ENCODE results near the gene ADGRB3.

- TF ChIP-seq CTCF (IDR thresholded peaks at IDR 0.05) (no peak), EZH2phosphoT487 (IDR thresholded peaks at IDR 0.05) (no peak), EZH2 (IDR thresholded peaks at IDR 0.05) (no peak)
Observed at GRCh38 chr6:69423785-69424184, 788.7 kb downstream of the ADGRB3 start.

All from neural progenitor cell (in vitro differentiated cells).